K562 (cell line): ENCODE results near the gene FOXP3. TPM values are rescaled to one million over a fixed set of nuclear protein-coding genes. Genes with fewer than 3 reads are reported as not detected.

ENCODE experiments used
- EZH2 ChIP-seq: IDR thresholded peaks from 2 replicates; pipeline ENCODE4 v1.6.1; 2012; ENCODE audit warnings: low read depth, mild to moderate bottlenecking, inconsistent platforms, low read length, borderline replicate concordance
- MIER1 ChIP-seq: fragments of 450-650 bp; IDR thresholded peaks from 2 replicates; pipeline ENCODE4 v1.6.1; 2016; ENCODE audit warnings: antibody characterized with exemption, mild to moderate bottlenecking, low read depth
- NFE2L1 ChIP-seq: fragments of 450-650 bp; IDR thresholded peaks from 2 replicates; pipeline ENCODE4 v1.6.1; 2016; ENCODE audit warnings: missing genetic modification characterization, low read depth, mild to moderate bottlenecking, missing compliant biosample characterization, moderate library complexity, borderline replicate concordance
- NR2C1 ChIP-seq, 2 experiments: fragments of 450-650 bp; IDR thresholded peaks; 2 replicates each; pipeline ENCODE4 v1.6.1; 2017; ENCODE audit warnings: mild to moderate bottlenecking in 2 of 2, antibody characterized with exemption in 1 of 2, inconsistent platforms in 1 of 2, missing compliant biosample characterization in 1 of 2, missing genetic modification characterization in 1 of 2
- SMC3 ChIP-seq: conservative IDR thresholded peaks from 2 replicates; pipeline ENCODE4 v1.6.1; 2011; ENCODE audit warnings: low read depth, low read length, improper control_type of control experiment; ENCODE audit not compliant: insufficient read depth
- STAT5B ChIP-seq: fragments of 250-450 bp; sonication (Bioruptor Pico); IDR thresholded peaks from 2 replicates; pipeline ENCODE4 v1.8.0; 2021; ENCODE audit warnings: mild to moderate bottlenecking, inconsistent platforms
- TCF3 ChIP-seq: sonication (generic); formaldehyde crosslinking; IDR thresholded peaks from 2 replicates; pipeline ENCODE4 v1.4.0; 2020; ENCODE audit warnings: mild to moderate bottlenecking, missing genetic modification reagents
- ZNF398 ChIP-seq: fragments of 250-450 bp; sonication (Bioruptor Pico); IDR thresholded peaks from 2 replicates; pipeline ENCODE4 v1.8.0; 2021; ENCODE audit warnings: moderate library complexity, mild to moderate bottlenecking, inconsistent platforms
- polyA plus RNA-seq, 8 experiments: library from polyadenylated mRNA; depleted of rRNA in 4 of 8; stranded (reverse) in 5 of 8; unstranded in 3 of 8; fragments of >200 nt; fragmentation: Nextera tagmentation in 2 of 8; fragmentation: Illumina TruSeq in 1 of 8; extraction: Ambion mirVana in 2 of 8; extraction: Trizol in 1 of 8; gene quantifications; 2 replicates each; pipeline versions ENCODE4 v1.2.1 to v1.2.3, GENCODE V29; 2011 to 2014; ENCODE audit warnings: inconsistent platforms in 1 of 8, missing spikeins in 1 of 8
- total RNA-seq, 7 experiments: library from RNA; depleted of rRNA in 6 of 7; stranded (reverse); fragments of >200 nt in 6 of 7; fragmentation: Illumina TruSeq in 2 of 7; extraction: Trizol in 2 of 7; gene quantifications; 2 replicates each; pipeline versions ENCODE4 v1.2.1 to v1.2.3, GENCODE V29; 2011 to 2021; ENCODE audit warnings: low replicate concordance in 1 of 7
- TF ChIP-seq, protein P1 (sequence below): IDR thresholded peaks from 2 replicates; pipeline ENCODE4 v1.6.1; 2012; ENCODE audit warnings: low read depth, low read length, improper control_type of control experiment, borderline replicate concordance
- TF ChIP-seq, protein P2 (sequence below): IDR thresholded peaks from 2 replicates; pipeline ENCODE4 v1.6.1; 2016; ENCODE audit warnings: missing genetic modification characterization, missing compliant biosample characterization
- TF ChIP-seq, protein P3 (sequence below): IDR thresholded peaks from 2 replicates; pipeline ENCODE4 v1.6.1; 2014; ENCODE audit warnings: antibody characterized with exemption
- TF ChIP-seq, protein P4 (sequence below): fragments of 450-650 bp; IDR thresholded peaks from 2 replicates; pipeline ENCODE4 v1.6.1; 2017; ENCODE audit warnings: antibody characterized with exemption, mild to moderate bottlenecking
- TF ChIP-seq, protein P5 (sequence below): fragments of 250-450 bp; sonication (Bioruptor Pico); IDR thresholded peaks from 2 replicates; pipeline ENCODE4 v1.8.0; 2022; ENCODE audit warnings: inconsistent platforms, mild to moderate bottlenecking, moderate library complexity, borderline replicate concordance

FOXP3 gene
- total and polyA plus RNA-seq, 9 of the 15 experiments (the other 6 are each of a cell fraction or from before 2014, with no cell fraction given), result 0.04 to 0.24 (median 0.07) TPM; not detected in 4

DNA sequence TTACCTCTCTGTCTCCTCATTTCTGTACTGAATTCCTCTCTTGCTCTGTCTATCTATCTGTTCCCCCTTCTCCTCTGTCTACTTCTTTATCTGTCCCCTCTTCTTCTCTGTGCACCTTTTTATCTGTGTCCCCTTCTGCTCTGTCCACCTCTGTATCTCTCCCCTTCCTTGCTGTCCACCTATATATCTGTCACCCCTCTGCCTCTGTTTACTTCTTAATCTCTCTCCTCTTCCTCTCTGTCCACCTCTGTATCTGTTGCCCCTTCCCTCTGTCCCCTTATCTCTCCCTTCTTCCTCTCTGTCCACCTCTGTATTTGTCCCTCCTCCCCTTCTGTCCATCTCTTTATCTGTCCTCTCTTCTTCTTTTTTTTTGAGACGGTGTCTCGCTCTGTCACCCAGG is 20.3 kb downstream of the FOXP3 start (continued):
- TF ChIP-seq ZNF398 (CRISPR knock-in tag) (no peak), NR2C1 (IDR thresholded peaks at IDR 0.05) (peak; percentile 45; the same call in 1 of the 2 replicates), NR2C1 (tag; IDR thresholded peaks at IDR 0.05) (no peak), SMC3 (no peak), MIER1 (peak; percentile 33; the same call in 1 of the 2 replicates), EZH2 (no peak), STAT5B (CRISPR knock-in tag) (no peak), TCF3 (peak; percentile 96), NFE2L1 (tag) (no peak)
- TF ChIP-seq, protein P1, sequence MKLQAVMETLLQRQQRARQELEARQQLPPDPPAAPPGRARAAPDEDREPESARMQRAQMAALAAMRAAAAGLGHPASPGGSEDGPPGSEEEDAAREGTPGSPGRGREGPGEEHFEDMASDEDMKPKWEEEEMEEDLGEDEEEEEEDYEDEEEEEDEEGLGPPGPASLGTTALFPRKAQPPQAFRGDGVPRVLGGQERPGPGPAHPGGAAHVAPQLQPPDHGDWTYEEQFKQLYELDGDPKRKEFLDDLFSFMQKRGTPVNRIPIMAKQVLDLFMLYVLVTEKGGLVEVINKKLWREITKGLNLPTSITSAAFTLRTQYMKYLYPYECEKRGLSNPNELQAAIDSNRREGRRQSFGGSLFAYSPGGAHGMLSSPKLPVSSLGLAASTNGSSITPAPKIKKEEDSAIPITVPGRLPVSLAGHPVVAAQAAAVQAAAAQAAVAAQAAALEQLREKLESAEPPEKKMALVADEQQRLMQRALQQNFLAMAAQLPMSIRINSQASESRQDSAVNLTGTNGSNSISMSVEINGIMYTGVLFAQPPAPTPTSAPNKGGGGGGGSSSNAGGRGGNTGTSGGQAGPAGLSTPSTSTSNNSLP, result no peak
- TF ChIP-seq, protein P2, sequence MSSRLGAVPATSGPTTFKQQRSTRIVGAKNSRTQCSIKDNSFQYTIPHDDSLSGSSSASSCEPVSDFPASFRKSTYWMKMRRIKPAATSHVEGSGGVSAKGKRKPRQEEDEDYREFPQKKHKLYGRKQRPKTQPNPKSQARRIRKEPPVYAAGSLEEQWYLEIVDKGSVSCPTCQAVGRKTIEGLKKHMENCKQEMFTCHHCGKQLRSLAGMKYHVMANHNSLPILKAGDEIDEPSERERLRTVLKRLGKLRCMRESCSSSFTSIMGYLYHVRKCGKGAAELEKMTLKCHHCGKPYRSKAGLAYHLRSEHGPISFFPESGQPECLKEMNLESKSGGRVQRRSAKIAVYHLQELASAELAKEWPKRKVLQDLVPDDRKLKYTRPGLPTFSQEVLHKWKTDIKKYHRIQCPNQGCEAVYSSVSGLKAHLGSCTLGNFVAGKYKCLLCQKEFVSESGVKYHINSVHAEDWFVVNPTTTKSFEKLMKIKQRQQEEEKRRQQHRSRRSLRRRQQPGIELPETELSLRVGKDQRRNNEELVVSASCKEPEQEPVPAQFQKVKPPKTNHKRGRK, result no peak
- TF ChIP-seq, protein P3, sequence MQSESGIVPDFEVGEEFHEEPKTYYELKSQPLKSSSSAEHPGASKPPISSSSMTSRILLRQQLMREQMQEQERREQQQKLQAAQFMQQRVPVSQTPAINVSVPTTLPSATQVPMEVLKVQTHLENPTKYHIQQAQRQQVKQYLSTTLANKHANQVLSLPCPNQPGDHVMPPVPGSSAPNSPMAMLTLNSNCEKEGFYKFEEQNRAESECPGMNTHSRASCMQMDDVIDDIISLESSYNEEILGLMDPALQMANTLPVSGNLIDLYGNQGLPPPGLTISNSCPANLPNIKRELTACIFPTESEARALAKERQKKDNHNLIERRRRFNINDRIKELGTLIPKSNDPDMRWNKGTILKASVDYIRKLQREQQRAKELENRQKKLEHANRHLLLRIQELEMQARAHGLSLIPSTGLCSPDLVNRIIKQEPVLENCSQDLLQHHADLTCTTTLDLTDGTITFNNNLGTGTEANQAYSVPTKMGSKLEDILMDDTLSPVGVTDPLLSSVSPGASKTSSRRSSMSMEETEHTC, result no peak
- TF ChIP-seq, protein P4, sequence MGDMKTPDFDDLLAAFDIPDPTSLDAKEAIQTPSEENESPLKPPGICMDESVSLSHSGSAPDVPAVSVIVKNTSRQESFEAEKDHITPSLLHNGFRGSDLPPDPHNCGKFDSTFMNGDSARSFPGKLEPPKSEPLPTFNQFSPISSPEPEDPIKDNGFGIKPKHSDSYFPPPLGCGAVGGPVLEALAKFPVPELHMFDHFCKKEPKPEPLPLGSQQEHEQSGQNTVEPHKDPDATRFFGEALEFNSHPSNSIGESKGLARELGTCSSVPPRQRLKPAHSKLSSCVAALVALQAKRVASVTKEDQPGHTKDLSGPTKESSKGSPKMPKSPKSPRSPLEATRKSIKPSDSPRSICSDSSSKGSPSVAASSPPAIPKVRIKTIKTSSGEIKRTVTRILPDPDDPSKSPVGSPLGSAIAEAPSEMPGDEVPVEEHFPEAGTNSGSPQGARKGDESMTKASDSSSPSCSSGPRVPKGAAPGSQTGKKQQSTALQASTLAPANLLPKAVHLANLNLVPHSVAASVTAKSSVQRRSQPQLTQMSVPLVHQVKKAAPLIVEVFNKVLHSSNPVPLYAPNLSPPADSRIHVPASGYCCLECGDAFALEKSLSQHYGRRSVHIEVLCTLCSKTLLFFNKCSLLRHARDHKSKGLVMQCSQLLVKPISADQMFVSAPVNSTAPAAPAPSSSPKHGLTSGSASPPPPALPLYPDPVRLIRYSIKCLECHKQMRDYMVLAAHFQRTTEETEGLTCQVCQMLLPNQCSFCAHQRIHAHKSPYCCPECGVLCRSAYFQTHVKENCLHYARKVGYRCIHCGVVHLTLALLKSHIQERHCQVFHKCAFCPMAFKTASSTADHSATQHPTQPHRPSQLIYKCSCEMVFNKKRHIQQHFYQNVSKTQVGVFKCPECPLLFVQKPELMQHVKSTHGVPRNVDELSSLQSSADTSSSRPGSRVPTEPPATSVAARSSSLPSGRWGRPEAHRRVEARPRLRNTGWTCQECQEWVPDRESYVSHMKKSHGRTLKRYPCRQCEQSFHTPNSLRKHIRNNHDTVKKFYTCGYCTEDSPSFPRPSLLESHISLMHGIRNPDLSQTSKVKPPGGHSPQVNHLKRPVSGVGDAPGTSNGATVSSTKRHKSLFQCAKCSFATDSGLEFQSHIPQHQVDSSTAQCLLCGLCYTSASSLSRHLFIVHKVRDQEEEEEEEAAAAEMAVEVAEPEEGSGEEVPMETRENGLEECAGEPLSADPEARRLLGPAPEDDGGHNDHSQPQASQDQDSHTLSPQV, result peak; percentile 33; the same call in 1 of the 2 replicates
- TF ChIP-seq, protein P5, sequence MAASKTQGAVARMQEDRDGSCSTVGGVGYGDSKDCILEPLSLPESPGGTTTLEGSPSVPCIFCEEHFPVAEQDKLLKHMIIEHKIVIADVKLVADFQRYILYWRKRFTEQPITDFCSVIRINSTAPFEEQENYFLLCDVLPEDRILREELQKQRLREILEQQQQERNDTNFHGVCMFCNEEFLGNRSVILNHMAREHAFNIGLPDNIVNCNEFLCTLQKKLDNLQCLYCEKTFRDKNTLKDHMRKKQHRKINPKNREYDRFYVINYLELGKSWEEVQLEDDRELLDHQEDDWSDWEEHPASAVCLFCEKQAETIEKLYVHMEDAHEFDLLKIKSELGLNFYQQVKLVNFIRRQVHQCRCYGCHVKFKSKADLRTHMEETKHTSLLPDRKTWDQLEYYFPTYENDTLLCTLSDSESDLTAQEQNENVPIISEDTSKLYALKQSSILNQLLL, result no peak
